B cell (primary cell): ENCODE results near the gene GRP. TPM values are rescaled to one million over a fixed set of nuclear protein-coding genes. Genes with fewer than 3 reads are reported as not detected.

Experiments used
- ATAC-seq: fragments of 200-7000 bp; cut with Tn5 transposase; one replicate; pipeline ENCODE4 v1.10.0; 2021; ENCODE audit warnings: low read depth, mild to moderate bottlenecking, moderate number of reproducible peaks, moderate library complexity
- CTCF ChIA-PET: fragments of 350-600 bp; sonication (Branson Sonifier 250); formaldehyde crosslinking; loops from one replicate; lab custom pipeline; 2021; ENCODE audit warnings: antibody characterized with exemption, inconsistent platforms; lab: Charles Lee
- POLR2A ChIA-PET: fragments of 350-600 bp; sonication (Branson Sonifier 250); formaldehyde crosslinking; loops from one replicate; lab custom pipeline; 2021; ENCODE audit warnings: antibody characterized with exemption; lab: Charles Lee
- DNase-seq: peaks from one replicate; pipeline ENCODE4 v3.0.0; 2013
- H2AFZ ChIP-seq: 2 replicates; pipeline ENCODE4 v1.6.1; 2012; ENCODE audit warnings: mild to moderate bottlenecking, low read depth, low read length; ENCODE audit not compliant: insufficient read depth, poor library complexity, severe bottlenecking
- H3K27ac ChIP-seq, 2 donors: 1 replicate in 1 of 2; 2 replicates in 1 of 2; pipeline ENCODE4 v1.5.1; 2012 to 2013; ENCODE audit warnings: low read length in 2 of 2, mild to moderate bottlenecking in 2 of 2, moderate library complexity in 1 of 2
- H3K27me3 ChIP-seq, 4 experiments: fragments of 200-600 bp in 1 of 4; sonication (generic) in 1 of 4; replicated peaks in 1 of 4; 1 replicate in 2 of 4; 2 replicates in 2 of 4; pipeline versions ENCODE4 v1.6.1 to v1.7.0; 2013 to 2016; ENCODE audit warnings: low read length in 3 of 4, mild to moderate bottlenecking in 2 of 4, mixed read lengths in 1 of 4, moderate library complexity in 1 of 4; ENCODE audit not compliant: insufficient read depth in 4 of 4, control insufficient read depth in 3 of 4; ENCODE audit errors: control extremely low read depth in 1 of 4
- H3K36me3 ChIP-seq, 2 experiments: replicated peaks in 1 of 2; 1 replicate in 1 of 2; 2 replicates in 1 of 2; pipeline versions ENCODE4 v1.6.1 to v1.7.1; 2013; ENCODE audit warnings: low read length in 1 of 2; ENCODE audit not compliant: insufficient read depth in 2 of 2, control insufficient read depth in 1 of 2; ENCODE audit errors: control extremely low read depth in 1 of 2, extremely low read depth in 1 of 2
- H3K4me1 ChIP-seq, 2 donors: fragments of 200-600 bp in 1 of 2; sonication (generic) in 1 of 2; 1 replicate in 1 of 2; 2 replicates in 1 of 2; pipeline versions ENCODE4 v1.5.1 to v1.6.1; 2013 to 2017; ENCODE audit warnings: low read length in 2 of 2; ENCODE audit not compliant: control insufficient read depth in 2 of 2, insufficient read depth in 2 of 2
- H3K4me2 ChIP-seq: replicated peaks from 2 replicates; pipeline ENCODE3; 2012; ENCODE audit warnings: mild to moderate bottlenecking, low read depth, low read length; ENCODE audit not compliant: poor library complexity, severe bottlenecking
- H3K4me3 ChIP-seq, 5 experiments: fragments of 200-600 bp in 1 of 5; sonication (generic) in 1 of 5; 1 replicate in 3 of 5; 2 replicates in 2 of 5; pipeline versions ENCODE4 v1.5.1 to v1.7.0; 2011 to 2016; ENCODE audit warnings: low read length in 4 of 5, mild to moderate bottlenecking in 4 of 5, low read depth in 2 of 5, control low read depth in 1 of 5, moderate library complexity in 1 of 5; ENCODE audit not compliant: insufficient read depth in 1 of 5; ENCODE audit errors: control extremely low read depth in 1 of 5, extremely low read depth in 1 of 5
- H3K79me2 ChIP-seq: fragments of 200-600 bp; sonication (generic); one replicate; pipeline ENCODE4 v1.6.0; 2016; ENCODE audit warnings: low read length; ENCODE audit not compliant: control insufficient read depth, insufficient read depth
- H3K9ac ChIP-seq: fragments of 200-600 bp; sonication (generic); 2 replicates; pipeline ENCODE4 v1.6.1; 2017; ENCODE audit warnings: mild to moderate bottlenecking, low read length, moderate library complexity
- H3K9me3 ChIP-seq, 3 donors: one replicate each; pipeline versions ENCODE4 v1.6.1 to v1.7.1; 2013; ENCODE audit warnings: low read length in 2 of 3; ENCODE audit not compliant: control insufficient read depth in 2 of 3, insufficient read depth in 1 of 3; ENCODE audit errors: control extremely low read depth in 1 of 3
- H4K20me1 ChIP-seq: 2 replicates; pipeline ENCODE4 v1.6.0; 2012; ENCODE audit warnings: mild to moderate bottlenecking, low read length; ENCODE audit not compliant: insufficient read depth, control insufficient read depth, poor library complexity, severe bottlenecking
- H3K27ac Mint-ChIP-seq: one replicate; pipeline ENCODE4 v1.8.0; 2021; ENCODE audit warnings: mixed read lengths
- H3K27me3 Mint-ChIP-seq: one replicate; pipeline ENCODE4 v1.8.0; 2021; ENCODE audit warnings: mixed read lengths
- H3K4me1 Mint-ChIP-seq: one replicate; pipeline ENCODE4 v1.8.0; 2021; ENCODE audit warnings: mixed read lengths
- H3K4me3 Mint-ChIP-seq: one replicate; pipeline ENCODE4 v1.8.0; 2021; ENCODE audit warnings: mixed read lengths
- H3K9me3 Mint-ChIP-seq: one replicate; pipeline ENCODE4 v1.8.0; 2022; ENCODE audit warnings: mixed read lengths; ENCODE audit not compliant: insufficient read depth
- CTCF ChIP-seq: fragments of 200-600 bp; IDR thresholded peaks from one replicate; pipeline ENCODE4 v1.8.0; 2022; ENCODE audit warnings: antibody characterized with exemption, mild to moderate bottlenecking
- EZH2 ChIP-seq: IDR thresholded peaks from 2 replicates; pipeline ENCODE4 v1.6.1; 2012; ENCODE audit warnings: borderline replicate concordance, low read depth, mild to moderate bottlenecking, moderate library complexity, low read length; ENCODE audit not compliant: insufficient read depth, poor library complexity, severe bottlenecking
- WGBS: methylation state at CpG from one replicate; pipeline ENCODE4 v1.1.5; 2013; ENCODE audit warnings: missing lambda C conversion rate; ENCODE audit not compliant: insufficient coverage; 5-methylcytosine and 5-hydroxymethylcytosine counted together
- intact Hi-C: fragments of 100-400 bp; cut with micrococcal nuclease; formaldehyde crosslinking; loops from one replicate; pipeline ENCODE4 v1.10.0; 2022
- polyA plus RNA-seq: library from polyadenylated mRNA; depleted of rRNA; stranded (reverse); fragments of >200 nt; gene quantifications from 2 replicates; pipeline ENCODE4 v1.2.3, GENCODE V29; 2012
- total RNA-seq, 2 donors: library from RNA; stranded (reverse); fragments of 120-200 nt in 1 of 2; gene quantifications; 1 replicate in 1 of 2; 2 replicates in 1 of 2; pipeline versions ENCODE4 v1.2.3 to v1.2.4, GENCODE V29; 2013 to 2022

The GRP gene
- total and polyA plus RNA-seq, 2 donors (not counting 1 experiment from before 2014, with no cell fraction given): not detected

- H3K9ac ChIP-seq: peak overlapping the region; percentile 42
- DNase-seq (peak; percentile 51), ATAC-seq (peak; percentile 61)
- CTCF ChIA-PET: interaction anchor here (1.3 to 1.6 kb wide), 2 partner anchors 12 to 17 kb away, joined by 3 read pairs; no protein-coding TSS in a partner anchor
- Mint-ChIP-seq H3K4me1 (peaks cover 30% of the 10 kb centered on the region), H3K4me3 (peak overlapping the region; percentile 69), H3K9me3 (no peaks in the 10 kb centered on the region), H3K27me3 (peaks cover 63% of the 10 kb centered on the region), H3K27ac (no peak overlapping the region)
- intact Hi-C loops: no loop called here
- POLR2A ChIA-PET: no interaction called here
- peaks cover 0 to 42% (median 0%) of the 10 kb centered on the region in 3 donors for H3K9me3 ChIP-seq
- peak overlapping the region in 4 of 5 experiments; percentile 21 to 54 (median 46) for H3K4me3 ChIP-seq
- no peaks in the 10 kb centered on the region for H3K79me2 ChIP-seq
- H3K27ac ChIP-seq: no peak overlapping the region
- 8% methylated on average over 38 of the region's 38 CpGs for WGBS
- no peaks in the 10 kb centered on the region for H4K20me1 ChIP-seq
- peak overlapping the region; percentile 65 for H3K4me2 ChIP-seq
- TF ChIP-seq CTCF (no peak), EZH2 (no peak)
- peak overlapping the region; percentile 51 for H2AFZ ChIP-seq
- no peaks in the 10 kb centered on the region for H3K36me3 ChIP-seq
- peaks cover 37 to 44% of the 10 kb centered on the region in 2 donors for H3K4me1 ChIP-seq
- peaks cover 0 to 78% (median 54%) of the 10 kb centered on the region in 4 experiments for H3K27me3 ChIP-seq
Measured at GRCh38 chr18:59265246-59265973, 45.5 kb downstream of the GRP start.

GRCh38 chr18:59265974-59266369 lies 46.0 kb downstream of the GRP start:
- no peak overlapping the region for H3K9ac ChIP-seq
- no peak overlapping the region for H3K27ac ChIP-seq
- ATAC-seq: no peak
- H3K4me1 Mint-ChIP-seq: peaks cover 30% of the 10 kb centered on the region
- H3K4me1 ChIP-seq: peaks cover 37 to 44% of the 10 kb centered on the region in 2 donors
- no peaks in the 10 kb centered on the region for H3K36me3 ChIP-seq
- no peaks in the 10 kb centered on the region for H4K20me1 ChIP-seq
- peak overlapping the region; percentile 69 for H3K4me3 Mint-ChIP-seq
- intact Hi-C loops: no loop called here
- ChIA-PET POLR2A (no interaction called here), CTCF (interaction anchor here (1.3 to 1.6 kb wide), 2 partner anchors 11 to 17 kb away, joined by 3 read pairs; no protein-coding TSS in a partner anchor)
- WGBS: 15% methylated on average over 9 of the region's 12 CpGs
- TF ChIP-seq EZH2: no peak
- TF ChIP-seq CTCF: no peak
- H3K79me2 ChIP-seq: no peaks in the 10 kb centered on the region
- no peak for DNase-seq
- no peak overlapping the region for H3K27ac Mint-ChIP-seq
- H3K9me3 Mint-ChIP-seq: no peaks in the 10 kb centered on the region
- H2AFZ ChIP-seq: peak overlapping the region; percentile 51
- peaks cover 0 to 84% (median 60%) of the 10 kb centered on the region in 4 experiments for H3K27me3 ChIP-seq
- H3K27me3 Mint-ChIP-seq: peaks cover 62% of the 10 kb centered on the region
- H3K4me3 ChIP-seq: no peak overlapping the region
- H3K4me2 ChIP-seq: peak overlapping the region; percentile 65
- peaks cover 0 to 42% (median 0%) of the 10 kb centered on the region in 3 donors for H3K9me3 ChIP-seq
